ENCODE results near the gene PHGDH. TPM values are rescaled to one million over a fixed set of nuclear protein-coding genes. Genes with fewer than 3 reads are reported as not detected.

The PHGDH gene
- polyA plus RNA-seq, 1 donor = 54.5 TPM

Other genes with a start within 250 kb of the PHGDH start
- gene HSD3B1, start 204.7 kb upstream of the PHGDH start, polyA plus RNA-seq (ENCODE audit: insufficient read length) = not detected
- gene ZNF697, start 63.7 kb upstream of the PHGDH start, polyA plus RNA-seq (ENCODE audit: insufficient read length) = 10.8 TPM
- not detected for gene HMGCS2, start 57.0 kb downstream of the PHGDH start, polyA plus RNA-seq (ENCODE audit: insufficient read length)
- gene REG4, start 99.5 kb downstream of the PHGDH start, polyA plus RNA-seq (ENCODE audit: insufficient read length) = not detected
- not detected for gene ADAM30, start 184.6 kb downstream of the PHGDH start, polyA plus RNA-seq (ENCODE audit: insufficient read length)